HepG2 (cell line): ENCODE results near the gene RFC2. TPM values are rescaled to one million over a fixed set of nuclear protein-coding genes. Genes with fewer than 3 reads are reported as not detected.
A peak's percentile ranks its signal among the peaks of the same experiment; 100 is the strongest.

Experiments
- ATF2 ChIP-seq: sonication (generic); formaldehyde crosslinking; IDR thresholded peaks from 2 replicates; pipeline ENCODE4 v1.4.0; 2020; ENCODE audit warnings: missing genetic modification reagents
- CBFB ChIP-seq: sonication (generic); formaldehyde crosslinking; IDR thresholded peaks from 2 replicates; pipeline ENCODE4 v1.4.0; 2020; ENCODE audit warnings: missing genetic modification reagents
- CENPT ChIP-seq: sonication (generic); formaldehyde crosslinking; IDR thresholded peaks from 2 replicates; pipeline ENCODE4 v1.8.0; 2022; ENCODE audit warnings: low read depth, mild to moderate bottlenecking, moderate library complexity, missing genetic modification reagents
- CTCF ChIP-seq: sonication (generic); formaldehyde crosslinking; IDR thresholded peaks from 2 replicates; pipeline ENCODE4 v1.5.0; 2020; ENCODE audit warnings: mild to moderate bottlenecking, missing genetic modification reagents, moderate library complexity
- ELK4 ChIP-seq: sonication (generic); formaldehyde crosslinking; IDR thresholded peaks from 2 replicates; pipeline ENCODE4 v1.9.0; 2021; ENCODE audit warnings: missing genetic modification reagents, borderline replicate concordance
- FOXC1 ChIP-seq: sonication (generic); formaldehyde crosslinking; IDR thresholded peaks from 2 replicates; pipeline ENCODE4 v1.8.0; 2022; ENCODE audit warnings: mild to moderate bottlenecking, missing genetic modification reagents, borderline replicate concordance
- GABPB1 ChIP-seq: IDR thresholded peaks from 2 replicates; pipeline ENCODE4 v1.6.1; 2016; ENCODE audit warnings: mild to moderate bottlenecking, missing genetic modification reagents, moderate library complexity, missing compliant biosample characterization
- POLR2AphosphoS5 ChIP-seq: IDR thresholded peaks from 2 replicates; pipeline ENCODE4 v1.6.1; 2012; ENCODE audit warnings: low read depth, low read length
- RNF2 ChIP-seq: fragments of 450-650 bp; conservative IDR thresholded peaks from 2 replicates; pipeline ENCODE4 v1.6.1; 2016; ENCODE audit warnings: low read depth
- ZNF256 ChIP-seq: sonication (generic); formaldehyde crosslinking; conservative IDR thresholded peaks from 2 replicates; pipeline ENCODE4 v1.4.0; 2020; ENCODE audit warnings: missing genetic modification reagents
- ZNF687 ChIP-seq: sonication (generic); formaldehyde crosslinking; IDR thresholded peaks from 2 replicates; pipeline ENCODE4 v1.5.1; 2020; ENCODE audit warnings: mild to moderate bottlenecking, missing genetic modification reagents, moderate library complexity
- ZSCAN25 ChIP-seq: sonication (generic); formaldehyde crosslinking; IDR thresholded peaks from 2 replicates; pipeline ENCODE4 v1.8.0; 2022; ENCODE audit warnings: mild to moderate bottlenecking, missing genetic modification reagents
- polyA plus RNA-seq, 8 experiments: library from polyadenylated mRNA; depleted of rRNA in 3 of 8; stranded (reverse) in 7 of 8; unstranded in 1 of 8; fragments of >200 nt; fragmentation: Illumina TruSeq in 4 of 8; extraction: Trizol in 4 of 8; gene quantifications; 2 replicates each; pipeline versions ENCODE4 v1.2.1 to v1.2.3, GENCODE V29; 2011 to 2016; ENCODE audit warnings: low read depth in 4 of 8, missing spikeins in 1 of 8, mixed read lengths in 1 of 8; ENCODE audit not compliant: insufficient read depth in 1 of 8
- total RNA-seq, 5 experiments: library from RNA; depleted of rRNA; stranded (reverse); fragments of >200 nt; fragmentation: Illumina TruSeq; extraction: Trizol; gene quantifications; 2 replicates each; pipeline ENCODE4 v1.2.3, GENCODE V29; 2016; ENCODE audit warnings: low read depth in 1 of 5
- TF ChIP-seq, protein P1 (sequence below): sonication (generic); formaldehyde crosslinking; IDR thresholded peaks from 2 replicates; pipeline ENCODE4 v1.5.0; 2020; ENCODE audit warnings: missing genetic modification reagents
- TF ChIP-seq, protein P2 (sequence below): sonication (generic); formaldehyde crosslinking; IDR thresholded peaks from 2 replicates; pipeline ENCODE4 v1.5.1; 2020; ENCODE audit warnings: missing genetic modification reagents, mild to moderate bottlenecking, borderline replicate concordance

RFC2 gene
- total and polyA plus RNA-seq, 2 of the 13 experiments (the other 11 are each of a cell fraction or from before 2014, with no cell fraction given) = 14.6 to 43.5 TPM

DNA sequence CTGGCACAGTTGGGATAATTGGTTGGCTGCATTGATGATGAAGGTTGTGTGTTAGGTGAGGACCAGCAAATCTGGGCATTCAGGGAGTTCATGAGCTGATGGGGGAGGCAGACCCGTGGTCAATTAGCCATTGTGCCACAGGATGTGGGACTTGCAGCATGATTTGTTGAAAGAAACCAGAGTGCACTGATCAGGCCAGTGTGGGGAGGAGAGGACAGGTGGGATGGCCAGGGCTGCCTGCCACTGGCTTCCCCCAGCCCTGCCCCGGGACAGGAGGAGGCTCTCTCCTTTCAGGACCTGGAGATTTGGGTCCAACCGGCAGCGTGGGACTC, 39.3 kb upstream of the RFC2 start (continued):
- TF ChIP-seq GABPB1 (CRISPR knock-in tag) (0 out of 2 replicates have a peak, but pooled peaks have one; percentile 1), CBFB (CRISPR knock-in tag) (0 out of 2 replicates have a peak, but pooled peaks have one; percentile 3), RNF2 (no peak), FOXC1 (CRISPR knock-in tag) (0 out of 2 replicates have a peak, but pooled peaks have one; percentile 16), ZSCAN25 (no peak), ELK4 (no peak), ATF2 (CRISPR knock-in tag) (no peak), CTCF (CRISPR knock-in tag) (no peak), POLR2AphosphoS5 (peak; percentile 50; the same call in 1 of the 2 replicates), ZNF256 (no peak), ZNF687 (CRISPR knock-in tag) (peak; percentile 35; the same call in 1 of the 2 replicates), CENPT (CRISPR knock-in tag) (no peak)
- TF ChIP-seq, protein P1, sequence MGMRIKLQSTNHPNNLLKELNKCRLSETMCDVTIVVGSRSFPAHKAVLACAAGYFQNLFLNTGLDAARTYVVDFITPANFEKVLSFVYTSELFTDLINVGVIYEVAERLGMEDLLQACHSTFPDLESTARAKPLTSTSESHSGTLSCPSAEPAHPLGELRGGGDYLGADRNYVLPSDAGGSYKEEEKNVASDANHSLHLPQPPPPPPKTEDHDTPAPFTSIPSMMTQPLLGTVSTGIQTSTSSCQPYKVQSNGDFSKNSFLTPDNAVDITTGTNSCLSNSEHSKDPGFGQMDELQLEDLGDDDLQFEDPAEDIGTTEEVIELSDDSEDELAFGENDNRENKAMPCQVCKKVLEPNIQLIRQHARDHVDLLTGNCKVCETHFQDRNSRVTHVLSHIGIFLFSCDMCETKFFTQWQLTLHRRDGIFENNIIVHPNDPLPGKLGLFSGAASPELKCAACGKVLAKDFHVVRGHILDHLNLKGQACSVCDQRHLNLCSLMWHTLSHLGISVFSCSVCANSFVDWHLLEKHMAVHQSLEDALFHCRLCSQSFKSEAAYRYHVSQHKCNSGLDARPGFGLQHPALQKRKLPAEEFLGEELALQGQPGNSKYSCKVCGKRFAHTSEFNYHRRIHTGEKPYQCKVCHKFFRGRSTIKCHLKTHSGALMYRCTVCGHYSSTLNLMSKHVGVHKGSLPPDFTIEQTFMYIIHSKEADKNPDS = 0 out of 2 replicates have a peak, but pooled peaks have one; percentile 20
- TF ChIP-seq, protein P2, sequence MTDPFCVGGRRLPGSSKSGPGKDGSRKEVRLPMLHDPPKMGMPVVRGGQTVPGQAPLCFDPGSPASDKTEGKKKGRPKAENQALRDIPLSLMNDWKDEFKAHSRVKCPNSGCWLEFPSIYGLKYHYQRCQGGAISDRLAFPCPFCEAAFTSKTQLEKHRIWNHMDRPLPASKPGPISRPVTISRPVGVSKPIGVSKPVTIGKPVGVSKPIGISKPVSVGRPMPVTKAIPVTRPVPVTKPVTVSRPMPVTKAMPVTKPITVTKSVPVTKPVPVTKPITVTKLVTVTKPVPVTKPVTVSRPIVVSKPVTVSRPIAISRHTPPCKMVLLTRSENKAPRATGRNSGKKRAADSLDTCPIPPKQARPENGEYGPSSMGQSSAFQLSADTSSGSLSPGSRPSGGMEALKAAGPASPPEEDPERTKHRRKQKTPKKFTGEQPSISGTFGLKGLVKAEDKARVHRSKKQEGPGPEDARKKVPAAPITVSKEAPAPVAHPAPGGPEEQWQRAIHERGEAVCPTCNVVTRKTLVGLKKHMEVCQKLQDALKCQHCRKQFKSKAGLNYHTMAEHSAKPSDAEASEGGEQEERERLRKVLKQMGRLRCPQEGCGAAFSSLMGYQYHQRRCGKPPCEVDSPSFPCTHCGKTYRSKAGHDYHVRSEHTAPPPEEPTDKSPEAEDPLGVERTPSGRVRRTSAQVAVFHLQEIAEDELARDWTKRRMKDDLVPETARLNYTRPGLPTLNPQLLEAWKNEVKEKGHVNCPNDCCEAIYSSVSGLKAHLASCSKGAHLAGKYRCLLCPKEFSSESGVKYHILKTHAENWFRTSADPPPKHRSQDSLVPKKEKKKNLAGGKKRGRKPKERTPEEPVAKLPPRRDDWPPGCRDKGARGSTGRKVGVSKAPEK (CRISPR knock-in tag) = no peak
